HG03060 (cell line): Measurements from ENCODE around the gene ABCA2.
"Not testable (repeated sequence)": the region's sequence is repeated elsewhere in the genome, so short reads cannot be mapped to it uniquely, and the experiment has no call there.

Experiments
- ATAC-seq: cut with Tn5 transposase; IDR thresholded peaks from one replicate; pipeline ENCODE4 v1.9.1; 2021; ENCODE audit warnings: low read depth, moderate number of reproducible peaks; ENCODE audit not compliant: unreplicated experiment

Gene ABCA2

GRCh38 chr9:137046088-137046787 is 18.2 kb upstream of the ABCA2 start, which contains the start of gene NPDC1:
Gene NPDC1, minus strand, starts transcription at chr9:137046177. Its CDS starts 188 bp downstream, at chr9:137045989.
- ATAC-seq = no peak

- no peak for ATAC-seq
These were observed 17.5 kb upstream of the ABCA2 start for GRCh38 chr9:137045294-137046087.

- no peak for ATAC-seq
These were observed 16.6 kb upstream of the ABCA2 start for GRCh38 chr9:137044502-137045177.

- no peak for ATAC-seq
These were observed 16.0 kb upstream of the ABCA2 start for GRCh38 chr9:137044037-137044436.

GRCh38 chr9:137042751-137043727 is 15.0 kb upstream of the ABCA2 start:
- no peak for ATAC-seq

- ATAC-seq = no peak
These were observed 13.1 kb upstream of the ABCA2 start for GRCh38 chr9:137041124-137041523.

- ATAC-seq = no peak
These were observed 12.5 kb upstream of the ABCA2 start for GRCh38 chr9:137040568-137040967.

GRCh38 chr9:137039611-137040366 is 11.8 kb upstream of the ABCA2 start:
- ATAC-seq = no peak

- ATAC-seq = no peak
These were observed 10.9 kb upstream of the ABCA2 start for GRCh38 chr9:137038916-137039315.

- no peak for ATAC-seq
These were observed 9.4 kb upstream of the ABCA2 start for GRCh38 chr9:137037483-137037882.

- ATAC-seq = no peak
These were observed 9.0 kb upstream of the ABCA2 start for GRCh38 chr9:137037035-137037434.

- no peak for ATAC-seq
These were observed 7.9 kb upstream of the ABCA2 start for GRCh38 chr9:137035937-137036336.

- ATAC-seq = no peak
These were observed 7.4 kb upstream of the ABCA2 start for GRCh38 chr9:137035507-137035834.

GRCh38 chr9:137034709-137035506 is 6.9 kb upstream of the ABCA2 start:
- ATAC-seq = no peak

GRCh38 chr9:137034039-137034708 is 6.1 kb upstream of the ABCA2 start:
- ATAC-seq = no peak

GRCh38 chr9:137033481-137033880 is 5.4 kb upstream of the ABCA2 start:
- not testable (repeated sequence) for ATAC-seq

- ATAC-seq = no peak
These were observed 4.8 kb upstream of the ABCA2 start for GRCh38 chr9:137032858-137033257.

- no peak for ATAC-seq
These were observed 4.0 kb upstream of the ABCA2 start, which contains the start of gene FUT7 for GRCh38 chr9:137031904-137032640. Gene FUT7, minus strand, starts transcription at chr9:137032088. Its CDS starts 97 bp downstream, at chr9:137031991.
